ENCODE results near the gene ARL6IP6.

- TF ChIP-seq CTCF (IDR thresholded peaks at IDR 0.05) (no peak), POLR2A (IDR thresholded peaks at IDR 0.05) (no peak)
Measured at GRCh38 chr2:152708742-152709141, 9.7 kb upstream of the ARL6IP6 start.
